ENCODE data around the gene CHTOP. TPM values are rescaled to one million over a fixed set of nuclear protein-coding genes. Genes with fewer than 3 reads are reported as not detected.

CHTOP gene
- total and polyA plus RNA-seq, 2 of the 8 experiments (the other 6 are each of a cell fraction or from before 2014, with no cell fraction given), result 84.6 to 104 TPM

DNA sequence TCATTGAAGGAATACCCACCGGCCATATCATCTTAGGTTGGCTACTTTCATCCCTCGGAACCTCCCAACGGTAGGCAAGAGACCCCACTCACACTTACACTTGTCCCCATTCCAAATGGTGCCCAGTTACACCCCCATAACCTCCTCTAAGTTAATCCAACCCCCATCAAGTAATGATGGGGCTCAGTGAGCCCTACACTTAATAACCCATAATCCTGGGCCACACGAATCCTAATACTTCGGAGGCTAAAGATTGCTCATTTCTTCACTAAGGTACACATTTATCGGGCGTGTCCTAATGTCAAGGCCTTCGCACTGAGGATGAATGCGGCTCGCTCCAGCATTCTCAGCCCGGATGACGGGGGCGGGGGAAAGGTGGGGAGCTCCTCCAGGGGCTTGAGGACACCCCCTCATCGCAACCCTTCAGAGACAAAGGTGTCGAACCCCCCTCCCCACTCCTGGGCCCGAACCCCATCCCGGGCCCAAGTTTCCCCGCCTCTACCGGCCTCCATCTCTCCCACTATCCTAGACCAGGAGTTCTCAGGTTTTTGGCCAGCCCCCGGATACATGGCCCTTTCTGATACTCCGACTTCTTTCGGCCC lies 36.5 kb downstream of the CHTOP start:
- ChIA-PET POLR2A (ENCODE audit: partially characterized antibody) (interaction anchor here (0.5 to 19.8 kb wide), 6 partner anchors 9 to 161 kb away, joined by 3 to 343 read pairs (median 18); partner anchors contain the start of genes CHTOP, INTS3 and SNAPIN), CTCF (ENCODE audit: partially characterized antibody) (interaction anchor here (0.5 to 11.7 kb wide), 4 partner anchors 78 to 223 kb away, joined by 3 to 172 read pairs (median 3); no protein-coding TSS in a partner anchor)
- Histone ChIP-seq H4K20me1 (replicated peaks in 1 of 2; ENCODE audit: control insufficient read depth in 1 of 2, insufficient read depth in 2 of 2, low read length in 2 of 2) (peaks cover 0 to 3% of the 10 kb centered on the region in 2 experiments), H3K36me3 (ENCODE audit: control insufficient read depth in 2 of 4, insufficient read depth in 4 of 4, low read length in 3 of 4) (peaks cover 36 to 44% (median 43%) of the 10 kb centered on the region in 4 experiments), H2AK5ac (ENCODE audit: low read depth, low read length) (0 out of 2 replicates have a peak overlapping the region, but pooled peaks have one; percentile 60), H2BK15ac (ENCODE audit: low read length) (no peak overlapping the region), H2BK12ac (ENCODE audit: low read depth, low read length) (no peak overlapping the region), H3K23ac (ENCODE audit: insufficient read length) (no peak overlapping the region), H3K56ac (replicated peaks; ENCODE audit: insufficient read length, low read depth, low read length) (peak overlapping the region; percentile 63), H4K91ac (replicated peaks; ENCODE audit: insufficient read length, low read length) (peak overlapping the region; percentile 70), H3K18ac (ENCODE audit: extremely low read depth, low read length) (peak overlapping the region; percentile 27; the same call in 1 of the 2 replicates), H3K27me3 (replicated peaks in 1 of 4; ENCODE audit: control insufficient read depth in 3 of 4, extremely low read depth in 1 of 4, insufficient read depth in 3 of 4, low read length in 3 of 4) (no peaks in the 10 kb centered on the region), H3K27ac (ENCODE audit: low read depth, low read length) (peak overlapping the region; percentile 95), H3K79me1 (ENCODE audit: low read depth, low read length) (no peaks in the 10 kb centered on the region; the same call in 1 of the 2 replicates), H3K14ac (ENCODE audit: insufficient read length) (no peak overlapping the region), H3K4me3 (ENCODE audit: extremely low read depth in 1 of 4, insufficient read depth in 2 of 4, low read depth in 3 of 4, low read length in 4 of 4) (peak overlapping the region; percentile 89 to 100 (median 99)), H2BK5ac (ENCODE audit: low read depth, low read length) (peak overlapping the region; percentile 95), H2BK120ac (replicated peaks; ENCODE audit: low read depth, low read length) (no peak overlapping the region), H3K9me3 (ENCODE audit: insufficient read depth in 2 of 2, low read depth in 1 of 2, low read length in 1 of 2) (no peaks in the 10 kb centered on the region), H2AFZ (ENCODE audit: low read length) (no peak overlapping the region), H3K23me2 (ENCODE audit: low read depth, low read length) (peaks cover 8% of the 10 kb centered on the region), H3K4me2 (ENCODE audit: insufficient read depth in 1 of 2, low read depth in 2 of 2, low read length in 2 of 2) (peak overlapping the region; percentile 80 to 84), H3K79me2 (ENCODE audit: control insufficient read depth in 1 of 2, insufficient read depth in 2 of 2, low read length in 2 of 2) (peaks cover 11 to 32% of the 10 kb centered on the region in 2 experiments), H3K4ac (replicated peaks; ENCODE audit: insufficient read length, low read depth, low read length) (peak overlapping the region; percentile 46), H4K5ac (ENCODE audit: insufficient read length, low read depth, low read length) (peak overlapping the region; percentile 73), H3K4me1 (replicated peaks in 1 of 4; ENCODE audit: control insufficient read depth in 3 of 4, insufficient read depth in 4 of 4, low read length in 3 of 4) (peaks cover 0 to 4% (median 2%) of the 10 kb centered on the region in 4 experiments; a peak in 2 of 7 replicates), H4K8ac (ENCODE audit: extremely low read depth, insufficient read depth, low read length) (peak overlapping the region; percentile 98; the same call in 1 of the 2 replicates), H3K9ac (replicated peaks in 1 of 4; ENCODE audit: extremely low read depth in 1 of 4, low read depth in 3 of 4, low read length in 3 of 4) (peak overlapping the region; percentile 97 to 100 (median 100)), H2BK20ac (ENCODE audit: low read length) (no peak overlapping the region)
- no peak for FAIRE-seq
- WGBS, 2 experiments (ENCODE audit: extremely low coverage in 1 of 2, insufficient coverage in 1 of 2, insufficient read length in 1 of 2, insufficient replicate concordance in 2 of 2, low coverage in 1 of 2, low lambda C conversion rate in 2 of 2, missing lambda C conversion rate in 1 of 2), result 8% methylated on average over 20 of the region's 22 CpGs; no CpG with 5 or more reads in 1 of the 2 experiments
- peak; percentile 59 for TF ChIP-seq SAP30 (IDR thresholded peaks at IDR 0.05; ENCODE audit: insufficient read depth, insufficient replicate concordance, low read length)
- TF ChIP-seq CEBPB (IDR thresholded peaks at IDR 0.05; ENCODE audit: low read depth, low read length), result no peak
- no peak for TF ChIP-seq RNF2 (IDR thresholded peaks at IDR 0.05; ENCODE audit: borderline replicate concordance, low read depth, low read length, missing control alignments, poor library complexity, severe bottlenecking)
- no peak for TF ChIP-seq ASH2L (IDR thresholded peaks at IDR 0.05; ENCODE audit: low read length)
- TF ChIP-seq RBBP5 (IDR thresholded peaks at IDR 0.05; ENCODE audit: borderline replicate concordance, low read depth, low read length), result no peak
- TF ChIP-seq, protein P1, sequence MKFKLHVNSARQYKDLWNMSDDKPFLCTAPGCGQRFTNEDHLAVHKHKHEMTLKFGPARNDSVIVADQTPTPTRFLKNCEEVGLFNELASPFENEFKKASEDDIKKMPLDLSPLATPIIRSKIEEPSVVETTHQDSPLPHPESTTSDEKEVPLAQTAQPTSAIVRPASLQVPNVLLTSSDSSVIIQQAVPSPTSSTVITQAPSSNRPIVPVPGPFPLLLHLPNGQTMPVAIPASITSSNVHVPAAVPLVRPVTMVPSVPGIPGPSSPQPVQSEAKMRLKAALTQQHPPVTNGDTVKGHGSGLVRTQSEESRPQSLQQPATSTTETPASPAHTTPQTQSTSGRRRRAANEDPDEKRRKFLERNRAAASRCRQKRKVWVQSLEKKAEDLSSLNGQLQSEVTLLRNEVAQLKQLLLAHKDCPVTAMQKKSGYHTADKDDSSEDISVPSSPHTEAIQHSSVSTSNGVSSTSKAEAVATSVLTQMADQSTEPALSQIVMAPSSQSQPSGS (IDR thresholded peaks at IDR 0.05; ENCODE audit: low read length), result no peak
- no peak for TF ChIP-seq NANOG (IDR thresholded peaks at IDR 0.05; ENCODE audit: insufficient read depth, low read depth, low read length, poor library complexity, severe bottlenecking)
- TF ChIP-seq KDM5A (IDR thresholded peaks at IDR 0.05; ENCODE audit: low read length), result peak; percentile 80; the same call in 1 of the 2 replicates
- no peak for DNase-seq (ENCODE audit: low read depth in 1 of 2, low spot score in 2 of 2)
